Heart right ventricle (tissue), 16 donors: ENCODE data around the gene ANKLE1. TPM values are rescaled to one million over a fixed set of nuclear protein-coding genes. Genes with fewer than 3 reads are reported as not detected.

Source experiments
- ATAC-seq, 8 donors: fragments of 200-7000 bp; cut with Tn5 transposase; one replicate each; pipeline ENCODE4 v1.9.1; 2020; ENCODE audit warnings: mild to moderate bottlenecking in 8 of 8, moderate library complexity in 8 of 8, moderate number of reproducible peaks in 1 of 8
- DNase-seq, 2 donors: peaks; one replicate each; pipeline ENCODE4 v3.0.0-alpha.2; 2020
- H3K27ac ChIP-seq, 10 donors: fragments of 200-600 bp; sonication (generic) in 2 of 10; one replicate each; pipeline versions ENCODE4 v1.5.0 to v1.8.0; 2020 to 2022; ENCODE audit warnings: mild to moderate bottlenecking in 3 of 10
- H3K27me3 ChIP-seq, 7 donors: fragments of 200-600 bp; one replicate each; pipeline ENCODE4 v1.8.0; 2021 to 2022; ENCODE audit warnings: mild to moderate bottlenecking in 2 of 7
- H3K36me3 ChIP-seq, 9 donors: fragments of 200-600 bp; sonication (generic) in 1 of 9; one replicate each; pipeline versions ENCODE4 v1.5.0 to v1.8.0; 2020 to 2022; ENCODE audit warnings: mild to moderate bottlenecking in 2 of 9
- H3K4me1 ChIP-seq, 9 donors: fragments of 200-600 bp; sonication (generic) in 1 of 9; one replicate each; pipeline versions ENCODE4 v1.5.0 to v1.8.0; 2020 to 2022; ENCODE audit warnings: mild to moderate bottlenecking in 4 of 9
- H3K4me3 ChIP-seq, 10 donors: fragments of 200-600 bp; sonication (generic) in 2 of 10; one replicate each; pipeline versions ENCODE4 v1.5.0 to v1.8.0; 2020 to 2022; ENCODE audit warnings: mild to moderate bottlenecking in 7 of 10, moderate library complexity in 2 of 10
- H3K9me3 ChIP-seq, 11 donors: fragments of 200-600 bp in 10 of 11; sonication (generic) in 2 of 11; one replicate each; pipeline versions ENCODE4 v1.5.0 to v1.8.0; 2013 to 2022; ENCODE audit warnings: mild to moderate bottlenecking in 2 of 11, control low read depth in 1 of 11, moderate library complexity in 1 of 11
- WGBS, 2 donors: extraction: QIAGEN DNeasy Blood & Tissue Kit; methylation state at CpG; one replicate each; pipeline ENCODE4 v1.1.7; 2013; ENCODE audit warnings: inconsistent platforms in 1 of 2; 5-methylcytosine and 5-hydroxymethylcytosine counted together
- intact Hi-C, 10 donors: fragments of 100-400 bp; cut with DNase I; formaldehyde crosslinking; loops; one replicate each; pipeline versions ENCODE4 v1.11.1 to v1.14.2; 2022
- polyA plus RNA-seq, 2 donors: library from polyadenylated mRNA; stranded (reverse); fragments of 200-250 nt; gene quantifications; one replicate each; pipeline ENCODE4 v1.2.3, GENCODE V29; 2013
- total RNA-seq, 10 donors: library from RNA; stranded (reverse); fragmentation: NEBNext Ultra II Directional in 3 of 10; extraction: Animal tissue kit (Norgen Biotek cat#: 25700) in 3 of 10; gene quantifications; one replicate each; pipeline versions ENCODE4 v1.2.1 to v1.2.4, GENCODE V29; 2021 to 2023
- TF ChIP-seq, protein P1 (sequence below), 9 donors: fragments of 200-600 bp; sonication (generic) in 2 of 9; IDR thresholded peaks; one replicate each; pipeline versions ENCODE4 v1.5.0 to v1.8.0; 2021 to 2022; ENCODE audit warnings: antibody characterized with exemption in 9 of 9, mild to moderate bottlenecking in 5 of 9, moderate library complexity in 1 of 9
- donor health status: Arrhythmogenic right ventricular cardiomyopathy.
- donor health status: ischemic (EF 13 %, LVEDD 7.1; RV severe dilation, severe dysfunction).
- donor health status: healthy with polysubstance abuse.
- donor health status: DM: no; HTN: yes; CAD: no.
- donor health status: DM: no; HTN: no; CAD: no.
- donor health status: ischemic (EF 25% LVEDD 6.9; RV normal size, moderate dysfunction).
- donor health status: ischemic (EF 25% LVEDD 5.7; RV mildly dilated, moderate dysfunction).
- donor health status: healthy.
- donor health status: DM: yes; HTN: yes; CAD: no.
- donor health status: Ischemic cardiomyopathy.
- donor health status: ischemic (EF 35%, LVEDD 5.7; RV mildly dilated, moderate dysfunction).
- donor health status: nonischemic (EF 11% LVEDD 7.7; RV severe dilation, severe dysfunction).
- donor health status: DM: yes; HTN: yes; CAD: no.
- donor health status: PGD.
- donor health status: ischemic (EF 29% LVEDD 5.4; RV normal size, mild dysfunction).
- donor health status: nonischemic (EF 23%, LVEDD 6.1; RV moderate dilation, normal function).

The ANKLE1 gene
- total and polyA plus RNA-seq, 12 donors: 0.09 to 0.85 (median 0.19) TPM; not detected in 2

DNA sequence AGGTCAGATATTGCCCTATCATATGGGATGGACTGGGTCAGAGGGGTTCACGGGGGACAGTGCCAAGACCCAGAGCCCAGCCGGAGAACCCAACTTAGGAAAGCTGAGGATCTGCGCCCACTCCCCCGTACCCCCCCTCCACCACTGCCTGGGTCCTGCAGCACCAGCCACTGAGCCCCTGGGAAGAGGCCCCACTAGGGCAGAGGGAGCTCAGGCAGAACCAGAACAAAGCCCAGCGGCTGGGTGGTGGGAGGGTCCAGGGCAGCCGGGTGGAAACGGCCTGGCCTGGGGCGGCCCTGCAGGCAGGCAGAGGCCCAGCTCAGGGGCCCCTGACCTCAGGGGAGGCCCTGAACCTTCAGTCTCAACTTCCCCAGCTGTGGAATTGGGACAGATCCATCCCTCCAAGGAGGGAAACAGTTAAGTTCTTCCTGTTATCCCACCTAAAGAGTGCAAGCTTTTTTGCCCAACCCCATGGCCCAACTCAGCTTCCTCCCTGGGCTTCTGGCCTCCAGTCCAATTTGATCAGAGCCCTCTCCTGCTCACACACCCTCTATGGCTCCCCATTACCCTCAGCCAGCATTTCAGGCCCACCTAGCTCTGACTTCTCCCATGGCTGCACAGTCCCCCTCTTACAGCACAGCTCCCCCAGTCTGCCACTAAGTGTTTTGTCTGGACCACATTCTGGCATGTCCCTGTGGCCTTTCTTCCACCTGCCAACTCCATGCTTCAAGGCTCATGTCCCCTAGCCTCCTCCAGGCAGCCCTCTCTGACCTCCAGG is 39.1 kb upstream of the ANKLE1 start:
- no peak for ATAC-seq
- TF ChIP-seq, protein P1, sequence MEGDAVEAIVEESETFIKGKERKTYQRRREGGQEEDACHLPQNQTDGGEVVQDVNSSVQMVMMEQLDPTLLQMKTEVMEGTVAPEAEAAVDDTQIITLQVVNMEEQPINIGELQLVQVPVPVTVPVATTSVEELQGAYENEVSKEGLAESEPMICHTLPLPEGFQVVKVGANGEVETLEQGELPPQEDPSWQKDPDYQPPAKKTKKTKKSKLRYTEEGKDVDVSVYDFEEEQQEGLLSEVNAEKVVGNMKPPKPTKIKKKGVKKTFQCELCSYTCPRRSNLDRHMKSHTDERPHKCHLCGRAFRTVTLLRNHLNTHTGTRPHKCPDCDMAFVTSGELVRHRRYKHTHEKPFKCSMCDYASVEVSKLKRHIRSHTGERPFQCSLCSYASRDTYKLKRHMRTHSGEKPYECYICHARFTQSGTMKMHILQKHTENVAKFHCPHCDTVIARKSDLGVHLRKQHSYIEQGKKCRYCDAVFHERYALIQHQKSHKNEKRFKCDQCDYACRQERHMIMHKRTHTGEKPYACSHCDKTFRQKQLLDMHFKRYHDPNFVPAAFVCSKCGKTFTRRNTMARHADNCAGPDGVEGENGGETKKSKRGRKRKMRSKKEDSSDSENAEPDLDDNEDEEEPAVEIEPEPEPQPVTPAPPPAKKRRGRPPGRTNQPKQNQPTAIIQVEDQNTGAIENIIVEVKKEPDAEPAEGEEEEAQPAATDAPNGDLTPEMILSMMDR (IDR thresholded peaks at IDR 0.05): no peak
- H3K4me1 ChIP-seq: peaks cover 10 to 49% (median 36%) of the 10 kb centered on the region in 9 donors
- peak overlapping the region in 8 of 10 donors; percentile 48 to 94 (median 88) for H3K27ac ChIP-seq
- no peak for DNase-seq
- no peaks in the 10 kb centered on the region for H3K9me3 ChIP-seq
- intact Hi-C loops: no loop called here
- 61 to 64% methylated on average over 8 of the region's 8 CpGs for WGBS, 2 donors
- H3K36me3 ChIP-seq: peaks cover 0 to 30% (median 0%) of the 10 kb centered on the region in 9 donors
- H3K4me3 ChIP-seq: peak overlapping the region in 5 of 10 donors; percentile 75 to 93 (median 89)
- H3K27me3 ChIP-seq: no peaks in the 10 kb centered on the region

DNA sequence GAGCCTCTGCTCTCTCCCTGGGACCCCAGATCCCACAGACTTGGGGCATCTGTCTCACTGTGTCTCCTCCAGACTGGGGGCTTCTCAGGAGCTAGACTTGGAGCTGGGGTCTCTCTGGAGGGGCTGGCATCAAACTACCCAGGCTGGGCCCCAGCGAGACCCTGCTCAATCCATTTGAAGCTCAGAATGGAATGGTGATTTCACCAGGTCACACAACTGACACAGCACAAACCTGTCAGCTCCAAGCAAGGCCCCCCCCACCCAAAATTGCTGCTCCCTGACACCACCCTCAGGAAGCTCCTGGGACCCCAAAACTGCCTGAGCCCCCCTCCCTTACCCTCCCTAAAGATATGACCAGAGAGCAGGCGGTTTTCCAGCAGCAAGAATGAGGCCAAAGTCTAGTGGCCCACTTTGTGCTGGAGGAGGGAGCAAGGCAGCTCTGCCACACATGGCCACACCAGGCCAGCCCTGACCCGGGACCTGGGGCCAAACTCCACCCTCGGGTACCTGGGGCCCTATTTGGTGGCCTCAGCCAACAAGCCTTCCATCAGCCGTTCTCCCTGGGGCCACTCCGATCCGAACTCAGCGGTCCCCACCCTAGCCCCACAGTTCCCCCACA is 38.4 kb upstream of the ANKLE1 start:
- WGBS, 2 donors: 27 to 30% methylated on average over 8 of the region's 8 CpGs
- Histone ChIP-seq H3K27me3 (no peaks in the 10 kb centered on the region), H3K4me3 (peak overlapping the region; percentile 61 to 93 (median 87)), H3K9me3 (no peaks in the 10 kb centered on the region), H3K36me3 (peaks cover 0 to 23% (median 0%) of the 10 kb centered on the region in 9 donors), H3K4me1 (peaks cover 10 to 55% (median 36%) of the 10 kb centered on the region in 9 donors), H3K27ac (peak overlapping the region; percentile 78 to 94 (median 87))
- ATAC-seq (peak in 2 of 8 donors; percentile 7 to 15), DNase-seq (no peak)
- TF ChIP-seq, protein P1 (IDR thresholded peaks at IDR 0.05): no peak
- intact Hi-C loops: no loop called here

DNA sequence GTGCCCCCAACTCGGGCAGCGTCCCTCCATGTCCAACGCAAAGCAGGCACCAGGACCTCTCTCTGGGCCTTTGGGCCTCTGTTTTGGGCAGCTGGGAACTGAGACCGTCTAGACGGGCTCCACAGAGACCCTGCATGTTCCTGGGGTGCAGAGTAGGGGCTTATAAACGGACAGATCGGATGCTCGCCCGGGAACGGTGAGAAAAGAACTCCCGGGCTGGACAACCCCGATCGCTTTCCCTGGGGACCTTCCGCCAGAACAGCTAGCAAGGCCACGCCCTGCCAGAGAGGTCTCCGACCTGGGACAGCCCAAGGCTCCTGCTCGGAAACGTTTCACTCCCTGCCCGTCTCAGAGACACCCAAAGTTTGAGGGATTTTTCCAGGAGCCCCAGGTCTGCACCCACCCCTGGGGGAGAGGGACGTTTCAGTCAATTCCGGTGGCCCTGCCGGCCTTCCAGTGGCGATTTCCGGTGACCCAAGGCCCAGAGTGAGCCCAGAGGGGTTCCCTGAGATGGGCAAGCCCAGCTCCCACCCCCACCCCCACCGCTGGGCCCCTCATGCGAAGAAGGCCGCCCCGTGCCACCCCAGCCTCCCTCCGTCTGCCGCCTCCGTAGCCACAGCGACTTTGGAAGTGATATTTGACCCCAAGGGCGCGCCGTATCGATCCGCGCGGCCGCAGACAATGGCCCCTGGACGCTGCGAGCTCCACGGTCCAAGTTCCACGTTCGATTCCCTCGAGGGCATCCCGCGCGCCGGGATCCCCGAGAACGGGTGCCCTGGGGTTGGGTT is 37.7 kb upstream of the ANKLE1 start:
- 6 to 9% methylated on average over 52 of the region's 52 CpGs for WGBS, 2 donors
- intact Hi-C loops: loop anchor here in 1 of 10 donors (2.0 kb wide), 1 partner anchor 17 kb away; the partner anchor contains the start of gene OCEL1
- no peaks in the 10 kb centered on the region for H3K9me3 ChIP-seq
- no peaks in the 10 kb centered on the region for H3K27me3 ChIP-seq
- DNase-seq: peak; percentile 66 to 72
- TF ChIP-seq, protein P1 (IDR thresholded peaks at IDR 0.05): no peak
- H3K27ac ChIP-seq: peak overlapping the region; percentile 78 to 94 (median 87)
- H3K36me3 ChIP-seq: peaks cover 0 to 16% (median 0%) of the 10 kb centered on the region in 9 donors
- H3K4me1 ChIP-seq: peaks cover 10 to 56% (median 36%) of the 10 kb centered on the region in 9 donors
- H3K4me3 ChIP-seq: peak overlapping the region; percentile 61 to 93 (median 87)
- ATAC-seq: peak; percentile 4 to 54 (median 38)
